Endothelial cell of umbilical vein (primary cell): ENCODE measurements around the gene CCSER1. TPM values are rescaled to one million over a fixed set of nuclear protein-coding genes. Genes with fewer than 3 reads are reported as not detected.

Source experiments
- BruUV-seq: library from RNA; stranded (reverse); fragments of 400-500 nt; replicated peaks from 2 replicates; lab custom pipeline; 2021; lab: Mats Ljungman, UMichigan
- CTCF ChIA-PET: fragments of 300-600, 350-600 bp; sonication (Branson Sonifier 250); formaldehyde crosslinking; loops from one replicate; lab custom pipeline; 2021; ENCODE audit warnings: antibody characterized with exemption, inconsistent platforms; lab: Charles Lee
- POLR2A ChIA-PET: fragments of 300-600, 350-600 bp; sonication (Branson Sonifier 250); formaldehyde crosslinking; loops from one replicate; lab custom pipeline; 2021; ENCODE audit warnings: antibody characterized with exemption, inconsistent platforms; lab: Charles Lee
- DNase-seq: peaks from one replicate; pipeline ENCODE4 v3.0.0-alpha.2; 2011; ENCODE audit warnings: low read depth, low spot score
- FAIRE-seq: peaks from 2 replicates; lab custom pipeline; 2011; peaks lifted over from hg19 to GRCh38; lab: Jason Lieb, UNC
- H2AFZ ChIP-seq: 2 replicates; pipeline ENCODE4 v1.6.0; 2012; ENCODE audit warnings: low read depth, low read length, control low read depth, inconsistent platforms
- H3K27ac ChIP-seq: 2 replicates; pipeline ENCODE4 v1.5.1; 2011; ENCODE audit warnings: low read depth, mild to moderate bottlenecking, control low read depth, low read length, moderate library complexity; ENCODE audit not compliant: insufficient read depth
- H3K27me3 ChIP-seq, 2 experiments: 2 replicates each; pipeline versions ENCODE4 v1.6.0 to v1.6.1; 2011; ENCODE audit warnings: low read length in 2 of 2, mixed read lengths in 1 of 2; ENCODE audit not compliant: control insufficient read depth in 2 of 2, insufficient read depth in 2 of 2
- H3K36me3 ChIP-seq, 2 experiments: 2 replicates in 1 of 2; 3 replicates in 1 of 2; pipeline ENCODE4 v1.5.1; 2011; ENCODE audit warnings: low read length in 2 of 2, mild to moderate bottlenecking in 1 of 2, moderate library complexity in 1 of 2; ENCODE audit not compliant: control insufficient read depth in 2 of 2, insufficient read depth in 2 of 2; ENCODE audit errors: extremely low read depth in 1 of 2
- H3K4me1 ChIP-seq: 3 replicates; pipeline ENCODE4 v1.5.1; 2011; ENCODE audit warnings: mild to moderate bottlenecking, low read length; ENCODE audit not compliant: control insufficient read depth, insufficient read depth; ENCODE audit errors: extremely low read depth
- H3K4me2 ChIP-seq: 2 replicates; pipeline ENCODE4 v1.6.1; 2011; ENCODE audit warnings: low read length, control low read depth, mixed read lengths; ENCODE audit not compliant: insufficient read depth
- H3K4me3 ChIP-seq, 3 experiments: fragments of 200-600 bp in 1 of 3; sonication (generic), shearing (Covaris generic) in 1 of 3; replicated peaks in 1 of 3; 2 replicates each; pipeline ENCODE4 v1.5.1; 2011 to 2016; ENCODE audit warnings: control low read depth in 3 of 3, low read length in 3 of 3, mild to moderate bottlenecking in 2 of 3, inconsistent platforms in 1 of 3, low read depth in 1 of 3, moderate library complexity in 1 of 3; ENCODE audit not compliant: insufficient read depth in 1 of 3
- H3K79me2 ChIP-seq: 2 replicates; pipeline ENCODE4 v1.6.0; 2012; ENCODE audit warnings: low read length, inconsistent platforms; ENCODE audit not compliant: control insufficient read depth, insufficient read depth
- H3K9ac ChIP-seq: replicated peaks from 2 replicates; pipeline ENCODE3; 2011; ENCODE audit warnings: low read length, control low read depth; ENCODE audit not compliant: insufficient read depth; ENCODE audit errors: extremely low read depth
- H3K9me1 ChIP-seq: replicated peaks from 3 replicates; pipeline ENCODE4 v1.6.0; 2011; ENCODE audit warnings: mild to moderate bottlenecking, low read length; ENCODE audit not compliant: control insufficient read depth, insufficient read depth; ENCODE audit errors: extremely low read depth
- H3K9me3 ChIP-seq: replicated peaks from 2 replicates; pipeline ENCODE4 v1.5.1; 2012; ENCODE audit warnings: low read length, inconsistent platforms; ENCODE audit not compliant: control insufficient read depth, insufficient read depth
- H4K20me1 ChIP-seq: replicated peaks from 2 replicates; pipeline ENCODE3; 2011; ENCODE audit warnings: mild to moderate bottlenecking, low read length; ENCODE audit not compliant: control insufficient read depth, insufficient read depth; ENCODE audit errors: extremely low read depth
- CTCF ChIP-seq, 2 donors: IDR thresholded peaks; 1 replicate in 1 of 2; 2 replicates in 1 of 2; pipeline ENCODE4 v1.5.1; 2011; ENCODE audit warnings: low read length in 2 of 2, mild to moderate bottlenecking in 2 of 2, moderate library complexity in 2 of 2, control low read depth in 1 of 2, inconsistent platforms in 1 of 2, low read depth in 1 of 2; ENCODE audit not compliant: insufficient read depth in 1 of 2; ENCODE audit errors: extremely low read depth in 1 of 2
- EZH2 ChIP-seq: IDR thresholded peaks from 2 replicates; pipeline ENCODE4 v1.6.1; 2012; ENCODE audit warnings: borderline replicate concordance, low read depth, mild to moderate bottlenecking, moderate library complexity, low read length, inconsistent platforms; ENCODE audit not compliant: severe bottlenecking
- GATA2 ChIP-seq: IDR thresholded peaks from 2 replicates; pipeline ENCODE4 v1.7.0; 2011; ENCODE audit warnings: low read depth, mild to moderate bottlenecking, moderate library complexity, mixed read lengths, low read length; ENCODE audit not compliant: insufficient read length, insufficient read depth
- JUN ChIP-seq: IDR thresholded peaks from 2 replicates; pipeline ENCODE4 v1.6.1; 2011; ENCODE audit warnings: borderline replicate concordance, low read depth; ENCODE audit not compliant: insufficient read length, insufficient read depth
- MYC ChIP-seq: IDR thresholded peaks from one replicate; pipeline ENCODE4 v1.6.1; 2011; ENCODE audit warnings: mild to moderate bottlenecking, low read depth, low read length
- POLR2A ChIP-seq: IDR thresholded peaks from 2 replicates; pipeline ENCODE4 v1.6.1; 2012; ENCODE audit warnings: low read depth, mild to moderate bottlenecking, control low read depth, low read length
- POLR2AphosphoS5 ChIP-seq: IDR thresholded peaks from 2 replicates; pipeline ENCODE4 v1.6.1; 2012; ENCODE audit warnings: low read depth, mild to moderate bottlenecking, control low read depth, low read length, moderate library complexity; ENCODE audit not compliant: insufficient read depth
- dilution Hi-C: fragments of 300-500 bp; cut with MboI; formaldehyde crosslinking; loops from one replicate; pipeline ENCODE4 v1.15.0; 2019; ENCODE audit warnings: low sequenced_read_pairs; ENCODE audit not compliant: extremely low pct_ligation_motif_present
- intact Hi-C: fragments of 100-400 bp; cut with micrococcal nuclease; formaldehyde crosslinking; loops from one replicate; pipeline ENCODE4 v1.10.0; 2022
- polyA plus RNA-seq, 4 experiments: library from polyadenylated mRNA; depleted of rRNA in 3 of 4; stranded (reverse) in 3 of 4; unstranded in 1 of 4; fragments of >200 nt; gene quantifications; 2 replicates each; pipeline versions ENCODE4 v1.2.1 to v1.2.3, GENCODE V29; 2011 to 2012; ENCODE audit warnings: missing spikeins in 1 of 4
- total RNA-seq: library from RNA; stranded (reverse); gene quantifications from 2 replicates; pipeline ENCODE4 v1.2.3, GENCODE V29; 2021
- TF ChIP-seq, protein P1 (sequence below): IDR thresholded peaks from 2 replicates; pipeline ENCODE4 v1.6.1; 2011; ENCODE audit not compliant: insufficient read depth, insufficient read length

CCSER1 gene
- total and polyA plus RNA-seq, 2 donors (not counting 3 experiments of a cell fraction or from before 2014, with no cell fraction given): 0.11 to 1.8 TPM

- no peak for FAIRE-seq
- CTCF ChIA-PET: interaction anchor here (1.7 to 3.3 kb wide), 2 partner anchors 260 to 264 kb away, joined by 4 to 9 read pairs; no protein-coding TSS in a partner anchor
- TF ChIP-seq CTCF (IDR thresholded peaks at IDR 0.05; ENCODE audit: extremely low read depth in 1 of 2, insufficient read depth in 1 of 2, low read depth in 1 of 2, low read length in 2 of 2) (no peak), MYC (no peak), POLR2AphosphoS5 (no peak), POLR2A (no peak), GATA2 (no peak), EZH2 (no peak), JUN (no peak)
- TF ChIP-seq, protein P1, sequence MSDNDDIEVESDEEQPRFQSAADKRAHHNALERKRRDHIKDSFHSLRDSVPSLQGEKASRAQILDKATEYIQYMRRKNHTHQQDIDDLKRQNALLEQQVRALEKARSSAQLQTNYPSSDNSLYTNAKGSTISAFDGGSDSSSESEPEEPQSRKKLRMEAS: no peak
Measured at GRCh38 chr4:90290345-90290744, 163.2 kb downstream of the CCSER1 start.

More at GRCh38 chr4:90290345-90290744, 163.2 kb downstream of the CCSER1 start:
- Histone ChIP-seq H3K4me3 (no peak overlapping the region), H3K27me3 (no peaks in the 10 kb centered on the region), H3K27ac (no peak overlapping the region), H3K36me3 (no peaks in the 10 kb centered on the region), H3K9me1 (no peaks in the 10 kb centered on the region), H2AFZ (no peak overlapping the region), H3K9me3 (no peaks in the 10 kb centered on the region), H4K20me1 (no peaks in the 10 kb centered on the region), H3K4me2 (no peak overlapping the region), H3K79me2 (no peaks in the 10 kb centered on the region), H3K9ac (no peak overlapping the region), H3K4me1 (no peaks in the 10 kb centered on the region)
- DNase-seq: no peak
- intact Hi-C loops: loop anchor here (5.0 to 10.0 kb wide), 4 partner anchors 333 to 853 kb away; no protein-coding TSS in a partner anchor
- BruUV-seq: no TSS peak
- dilution Hi-C loops: no loop called here
- POLR2A ChIA-PET: no interaction called here
